Measurements from ENCODE around the gene FRMD5. TPM values are rescaled to one million over a fixed set of nuclear protein-coding genes. Genes with fewer than 3 reads are reported as not detected.

Gene FRMD5
- total RNA-seq, 1 donor from 2014 or later, result 0.49 TPM

DNA sequence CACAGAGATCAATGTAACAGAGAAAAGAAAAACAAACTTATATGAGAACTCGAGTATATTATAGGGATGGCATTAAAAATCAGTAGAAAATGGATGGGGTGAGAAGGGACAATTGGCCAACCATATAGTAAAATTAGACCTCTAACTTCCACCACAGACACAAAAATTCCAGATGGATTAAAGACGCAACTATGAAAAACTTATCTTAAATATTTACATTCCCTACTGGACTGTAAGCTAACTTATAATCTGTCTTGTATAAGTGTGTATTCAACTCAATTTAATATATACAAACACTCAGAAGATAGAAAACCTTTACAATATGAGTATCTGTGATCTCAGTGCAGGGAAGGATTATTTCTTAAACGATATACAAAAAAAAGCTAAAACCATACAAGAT, 373.6 kb downstream of the FRMD5 start:
- DNase-seq (ENCODE audit: extremely low spot score in 2 of 2), result no peak
- no peaks in the 10 kb centered on the region for H3K9me3 ChIP-seq
- peaks cover 0 to 11% of the 10 kb centered on the region in 2 donors for H3K36me3 ChIP-seq
- H3K27ac ChIP-seq, result no peak overlapping the region
- H3K27me3 ChIP-seq, result no peaks in the 10 kb centered on the region
- peaks cover 39% of the 10 kb centered on the region for H3K4me1 ChIP-seq
- no peak for TF ChIP-seq POLR2A (IDR thresholded peaks at IDR 0.05)
- TF ChIP-seq, protein P1, sequence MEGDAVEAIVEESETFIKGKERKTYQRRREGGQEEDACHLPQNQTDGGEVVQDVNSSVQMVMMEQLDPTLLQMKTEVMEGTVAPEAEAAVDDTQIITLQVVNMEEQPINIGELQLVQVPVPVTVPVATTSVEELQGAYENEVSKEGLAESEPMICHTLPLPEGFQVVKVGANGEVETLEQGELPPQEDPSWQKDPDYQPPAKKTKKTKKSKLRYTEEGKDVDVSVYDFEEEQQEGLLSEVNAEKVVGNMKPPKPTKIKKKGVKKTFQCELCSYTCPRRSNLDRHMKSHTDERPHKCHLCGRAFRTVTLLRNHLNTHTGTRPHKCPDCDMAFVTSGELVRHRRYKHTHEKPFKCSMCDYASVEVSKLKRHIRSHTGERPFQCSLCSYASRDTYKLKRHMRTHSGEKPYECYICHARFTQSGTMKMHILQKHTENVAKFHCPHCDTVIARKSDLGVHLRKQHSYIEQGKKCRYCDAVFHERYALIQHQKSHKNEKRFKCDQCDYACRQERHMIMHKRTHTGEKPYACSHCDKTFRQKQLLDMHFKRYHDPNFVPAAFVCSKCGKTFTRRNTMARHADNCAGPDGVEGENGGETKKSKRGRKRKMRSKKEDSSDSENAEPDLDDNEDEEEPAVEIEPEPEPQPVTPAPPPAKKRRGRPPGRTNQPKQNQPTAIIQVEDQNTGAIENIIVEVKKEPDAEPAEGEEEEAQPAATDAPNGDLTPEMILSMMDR (IDR thresholded peaks at IDR 0.05), result no peak
- no peak for TF ChIP-seq POLR2AphosphoS5 (IDR thresholded peaks at IDR 0.05; ENCODE audit: insufficient read depth in 1 of 2, low read depth in 1 of 2)
- intact Hi-C loops (cut with DNase I), result no loop called here
- H3K4me3 ChIP-seq, result no peak overlapping the region

Small RNA genes within 50 kb of the gene (small RNA-seq; reads per million reads assigned to genes)
- not detected for gene RF00019

Other genes with a start within 250 kb of the FRMD5 start
- gene GOLM2, start 93.4 kb upstream of the FRMD5 start, total RNA-seq, result 69.2 TPM
- 37.1 TPM for gene CTDSPL2, start 232.4 kb upstream of the FRMD5 start, total RNA-seq